Islet of Langerhans (tissue), 1 donor: Measurements from ENCODE around the gene PIAS1.
"Not testable (repeated sequence)": the region's sequence is repeated elsewhere in the genome, so short reads cannot be mapped to it uniquely, and the experiment has no call there.

Experiments
- FAIRE-seq: peaks from one replicate; lab custom pipeline; 2011; peaks lifted over from hg19 to GRCh38; lab: Jason Lieb, UNC

Gene PIAS1

GRCh38 chr15:68184616-68185480 lies 130.7 kb downstream of the PIAS1 start:
- no peak for FAIRE-seq

- FAIRE-seq, result peak; percentile 88
These were observed 132.7 kb downstream of the PIAS1 start for GRCh38 chr15:68186671-68187397.

- no peak for FAIRE-seq
These were observed 133.4 kb downstream of the PIAS1 start for GRCh38 chr15:68187559-68187958.

GRCh38 chr15:68188647-68189046 lies 134.5 kb downstream of the PIAS1 start:
- FAIRE-seq, result no peak

GRCh38 chr15:68190048-68190447 lies 135.9 kb downstream of the PIAS1 start:
- no peak for FAIRE-seq

GRCh38 chr15:68191555-68191954 lies 137.4 kb downstream of the PIAS1 start:
- FAIRE-seq, result no peak

GRCh38 chr15:68192117-68192516 lies 138.0 kb downstream of the PIAS1 start:
- FAIRE-seq, result no peak

GRCh38 chr15:68192804-68193486 lies 138.8 kb downstream of the PIAS1 start:
- FAIRE-seq, result no peak

GRCh38 chr15:68195336-68196112 lies 141.4 kb downstream of the PIAS1 start:
- FAIRE-seq, result no peak

GRCh38 chr15:68196445-68197169 lies 142.5 kb downstream of the PIAS1 start:
- no peak for FAIRE-seq

- FAIRE-seq, result no peak
These were observed 143.0 kb downstream of the PIAS1 start for GRCh38 chr15:68197170-68197492.

- FAIRE-seq, result no peak
These were observed 143.7 kb downstream of the PIAS1 start for GRCh38 chr15:68197661-68198437.

GRCh38 chr15:68199340-68199739 lies 145.2 kb downstream of the PIAS1 start:
- no peak for FAIRE-seq

GRCh38 chr15:68200016-68200861 lies 146.1 kb downstream of the PIAS1 start:
- FAIRE-seq, result no peak

- no peak for FAIRE-seq
These were observed 147.2 kb downstream of the PIAS1 start for GRCh38 chr15:68201153-68201878.

- no peak for FAIRE-seq
These were observed 147.8 kb downstream of the PIAS1 start for GRCh38 chr15:68201879-68202261.

- not testable (repeated sequence) for FAIRE-seq
These were observed 148.9 kb downstream of the PIAS1 start for GRCh38 chr15:68202994-68203393.

- no peak for FAIRE-seq
These were observed 149.4 kb downstream of the PIAS1 start for GRCh38 chr15:68203486-68203885.

GRCh38 chr15:68203956-68204355 lies 149.8 kb downstream of the PIAS1 start:
- FAIRE-seq, result no peak
